Panc1 (cell line): Measurements from ENCODE around the gene LMF1. TPM values are rescaled to one million over a fixed set of nuclear protein-coding genes. Genes with fewer than 3 reads are reported as not detected.

ENCODE experiments used
- ATAC-seq: fragments of 200-7000 bp; cut with Tn5 transposase; 2 replicates; pipeline ENCODE4 v1.9.1; 2020; ENCODE audit warnings: mild to moderate bottlenecking, moderate library complexity
- BruUV-seq: library from RNA; stranded (reverse); fragments of 400-500 nt; replicated peaks from 2 replicates; lab custom pipeline; 2021; lab: Mats Ljungman, UMichigan
- CTCF ChIA-PET: fragments of 300-600 bp; sonication (Branson Sonifier 250); formaldehyde crosslinking; loops from one replicate; lab custom pipeline; 2022; ENCODE audit warnings: antibody characterized with exemption; lab: Charles Lee
- POLR2A ChIA-PET: fragments of 300-600 bp; sonication (Branson Sonifier 250); formaldehyde crosslinking; loops from one replicate; lab custom pipeline; 2022; ENCODE audit warnings: antibody characterized with exemption; lab: Charles Lee
- DNase-seq: peaks from one replicate; pipeline ENCODE4 v3.0.0-alpha.2; 2010; ENCODE audit warnings: low read depth, low spot score
- H3K27ac ChIP-seq: 2 replicates; pipeline ENCODE4 v1.5.1; 2011; ENCODE audit warnings: mild to moderate bottlenecking, low read length, inconsistent platforms
- H3K27me3 ChIP-seq: fragments of 200-500 bp; sonication (Bioruptor generic); 2 replicates; pipeline ENCODE4 v1.6.0; 2014; ENCODE audit warnings: low read length, inconsistent platforms; ENCODE audit not compliant: control insufficient read depth, insufficient read depth
- H3K36me3 ChIP-seq: fragments of 200-500 bp; sonication (Bioruptor generic); 2 replicates; pipeline ENCODE4 v1.5.1; 2014; ENCODE audit warnings: inconsistent platforms, mild to moderate bottlenecking, low read length, moderate library complexity; ENCODE audit not compliant: control insufficient read depth, insufficient read depth
- H3K4me1 ChIP-seq: 2 replicates; pipeline ENCODE4 v1.5.1; 2011; ENCODE audit warnings: inconsistent platforms, mild to moderate bottlenecking, low read length, moderate library complexity; ENCODE audit not compliant: control insufficient read depth, insufficient read depth
- H3K4me3 ChIP-seq, 2 experiments: 2 replicates each; pipeline ENCODE4 v1.5.1; 2011 to 2012; ENCODE audit warnings: low read depth in 2 of 2, low read length in 2 of 2, mild to moderate bottlenecking in 2 of 2, inconsistent platforms in 1 of 2, moderate library complexity in 1 of 2
- H3K9me3 ChIP-seq: fragments of 200-500 bp; sonication (Bioruptor generic); 2 replicates; pipeline ENCODE4 v1.5.1; 2014; ENCODE audit warnings: low read depth, mild to moderate bottlenecking, inconsistent platforms, low read length, moderate library complexity; ENCODE audit not compliant: control insufficient read depth, insufficient read depth
- POLR2AphosphoS5 ChIP-seq: IDR thresholded peaks from 2 replicates; pipeline ENCODE4 v1.6.1; 2012; ENCODE audit warnings: mild to moderate bottlenecking, low read depth, low read length, moderate library complexity
- REST ChIP-seq, 2 experiments: IDR thresholded peaks; 2 replicates each; pipeline ENCODE4 v1.6.1; 2011 to 2012; ENCODE audit warnings: low read depth in 2 of 2, control low read depth in 1 of 2, low read length in 1 of 2, mild to moderate bottlenecking in 1 of 2, moderate library complexity in 1 of 2; ENCODE audit not compliant: insufficient read depth in 1 of 2
- SIN3A ChIP-seq: IDR thresholded peaks from 2 replicates; pipeline ENCODE4 v1.6.1; 2012; ENCODE audit warnings: low read depth, mild to moderate bottlenecking, low read length, moderate library complexity, borderline replicate concordance; ENCODE audit not compliant: insufficient read depth
- TCF7L2 ChIP-seq: IDR thresholded peaks from 2 replicates; pipeline ENCODE4 v1.6.1; 2011; ENCODE audit warnings: mild to moderate bottlenecking, low read depth, low read length, inconsistent platforms
- in situ Hi-C: cut with HindIII; loops from 2 replicates; pipeline ENCODE4 v1.10.0; 2016; ENCODE audit warnings: low sequenced_read_pairs, low pct_unique_long_range_greater_than_20kb
- intact Hi-C: fragments of 100-400 bp; cut with micrococcal nuclease; formaldehyde crosslinking; loops from one replicate; pipeline ENCODE4 v1.10.0; 2022; ENCODE audit not compliant: unreplicated experiment
- total RNA-seq: library from RNA; stranded (reverse); gene quantifications from one replicate; pipeline ENCODE4 v1.2.1, GENCODE V29; 2021; ENCODE audit not compliant: unreplicated experiment
- TF ChIP-seq, protein P1 (sequence below): fragments of 450-650 bp; IDR thresholded peaks from 2 replicates; pipeline ENCODE4 v1.5.1; 2017; ENCODE audit warnings: mild to moderate bottlenecking

The LMF1 gene
- total RNA-seq, 1 experiment from 2014 or later = 24.3 TPM

DNA sequence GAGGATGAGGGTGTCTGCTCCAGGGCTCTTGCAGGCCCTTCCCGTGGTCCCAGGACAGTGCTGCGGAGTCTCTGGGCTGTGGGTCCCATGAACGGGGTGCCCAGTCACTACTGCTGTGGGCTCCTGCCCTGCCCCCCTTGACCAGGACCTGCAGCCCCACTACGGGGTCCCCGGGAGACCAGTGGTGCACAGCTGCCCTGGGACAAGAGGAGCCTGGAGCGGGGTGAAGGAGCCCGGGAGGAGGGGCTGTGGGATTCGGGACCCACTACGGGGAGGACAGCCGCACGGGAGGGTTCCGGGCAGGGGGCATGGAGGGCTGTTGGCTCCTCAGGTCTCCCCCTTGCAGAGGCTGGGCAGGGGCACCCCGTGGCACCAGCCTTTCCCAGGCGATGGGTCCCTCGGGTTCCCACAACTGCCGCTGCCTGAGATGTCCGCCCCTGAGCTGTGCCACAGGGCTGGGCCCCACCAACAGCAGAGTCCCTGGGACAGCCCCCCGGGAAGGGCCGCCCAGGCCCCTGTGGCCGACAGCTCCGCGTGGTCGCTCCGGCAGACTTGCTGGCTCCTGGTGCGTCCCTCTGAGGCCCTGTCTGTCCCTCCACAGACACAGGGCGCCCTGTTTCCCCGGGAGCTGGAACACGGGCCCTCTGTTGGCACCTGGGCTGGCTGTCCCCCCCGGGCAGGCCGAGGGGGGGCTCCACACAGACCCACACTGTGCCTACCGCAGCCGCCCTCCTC is 118.2 kb downstream of the LMF1 start:
- H3K27ac ChIP-seq = no peak overlapping the region
- H3K36me3 ChIP-seq = no peaks in the 10 kb centered on the region
- POLR2A ChIA-PET = no interaction called here
- no peak overlapping the region for H3K4me3 ChIP-seq
- no peak for ATAC-seq
- TF ChIP-seq, protein P1, sequence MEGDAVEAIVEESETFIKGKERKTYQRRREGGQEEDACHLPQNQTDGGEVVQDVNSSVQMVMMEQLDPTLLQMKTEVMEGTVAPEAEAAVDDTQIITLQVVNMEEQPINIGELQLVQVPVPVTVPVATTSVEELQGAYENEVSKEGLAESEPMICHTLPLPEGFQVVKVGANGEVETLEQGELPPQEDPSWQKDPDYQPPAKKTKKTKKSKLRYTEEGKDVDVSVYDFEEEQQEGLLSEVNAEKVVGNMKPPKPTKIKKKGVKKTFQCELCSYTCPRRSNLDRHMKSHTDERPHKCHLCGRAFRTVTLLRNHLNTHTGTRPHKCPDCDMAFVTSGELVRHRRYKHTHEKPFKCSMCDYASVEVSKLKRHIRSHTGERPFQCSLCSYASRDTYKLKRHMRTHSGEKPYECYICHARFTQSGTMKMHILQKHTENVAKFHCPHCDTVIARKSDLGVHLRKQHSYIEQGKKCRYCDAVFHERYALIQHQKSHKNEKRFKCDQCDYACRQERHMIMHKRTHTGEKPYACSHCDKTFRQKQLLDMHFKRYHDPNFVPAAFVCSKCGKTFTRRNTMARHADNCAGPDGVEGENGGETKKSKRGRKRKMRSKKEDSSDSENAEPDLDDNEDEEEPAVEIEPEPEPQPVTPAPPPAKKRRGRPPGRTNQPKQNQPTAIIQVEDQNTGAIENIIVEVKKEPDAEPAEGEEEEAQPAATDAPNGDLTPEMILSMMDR = no peak
- TF ChIP-seq REST (IDR thresholded peaks at IDR 0.05; ENCODE audit: insufficient read depth in 1 of 2, low read depth in 2 of 2, low read length in 1 of 2) (no peak), POLR2AphosphoS5 (no peak), TCF7L2 (no peak), SIN3A (no peak)
- in situ Hi-C loops (no loop called here), intact Hi-C loops (no loop called here)
- DNase-seq = no peak
- no peaks in the 10 kb centered on the region for H3K9me3 ChIP-seq
- CTCF ChIA-PET = no interaction called here
- no peaks in the 10 kb centered on the region for H3K4me1 ChIP-seq
- no TSS peak for BruUV-seq
- H3K27me3 ChIP-seq = no peaks in the 10 kb centered on the region

GRCh38 chr16:851871-852270 is 118.9 kb downstream of the LMF1 start:
- H3K27ac ChIP-seq = no peak overlapping the region
- no peaks in the 10 kb centered on the region for H3K36me3 ChIP-seq
- H3K9me3 ChIP-seq = no peaks in the 10 kb centered on the region
- CTCF ChIA-PET = no interaction called here
- POLR2A ChIA-PET = no interaction called here
- intact Hi-C loops (no loop called here), in situ Hi-C loops (no loop called here)
- TF ChIP-seq REST (IDR thresholded peaks at IDR 0.05; ENCODE audit: insufficient read depth in 1 of 2, low read depth in 2 of 2, low read length in 1 of 2) (no peak), TCF7L2 (no peak), SIN3A (no peak), POLR2AphosphoS5 (no peak)
- TF ChIP-seq, protein P1 = no peak
- H3K4me1 ChIP-seq = no peaks in the 10 kb centered on the region
- no TSS peak for BruUV-seq
- ATAC-seq (no peak), DNase-seq (no peak)
- H3K4me3 ChIP-seq = no peak overlapping the region
- H3K27me3 ChIP-seq = no peaks in the 10 kb centered on the region
